Activated T-helper 17 cell treated with anti-CD3 and anti-CD28 coated beads, Interleukin-2, amount 50 U/mL, for 72 hours (primary cell): ENCODE data around the gene CHN2. TPM values are rescaled to one million over a fixed set of nuclear protein-coding genes. Genes with fewer than 3 reads are reported as not detected.

Experiments
- ATAC-seq: fragments of 150-1000 bp; cut with Tn5 transposase; replicated peaks from 2 replicates; pipeline ENCODE4 v1.10.0; 2021; ENCODE audit warnings: mild to moderate bottlenecking, moderate library complexity
- H3K27ac Mint-ChIP-seq: one replicate; pipeline ENCODE4 v1.8.0; 2022; ENCODE audit warnings: mixed read lengths
- H3K27me3 Mint-ChIP-seq: one replicate; pipeline ENCODE4 v1.8.0; 2022; ENCODE audit warnings: mixed read lengths
- H3K36me3 Mint-ChIP-seq: one replicate; pipeline ENCODE4 v1.8.0; 2022; ENCODE audit warnings: low read depth, mild to moderate bottlenecking, mixed read lengths
- H3K4me1 Mint-ChIP-seq: one replicate; pipeline ENCODE4 v1.8.0; 2022; ENCODE audit warnings: mixed read lengths
- H3K4me3 Mint-ChIP-seq: one replicate; pipeline ENCODE4 v1.8.0; 2022; ENCODE audit warnings: mild to moderate bottlenecking, mixed read lengths
- H3K9me3 Mint-ChIP-seq: one replicate; pipeline ENCODE4 v1.8.0; 2022; ENCODE audit warnings: mixed read lengths
- total RNA-seq, 2 donors: library from RNA; stranded (reverse); gene quantifications; one replicate each; pipeline ENCODE4 v1.2.3, GENCODE V29; 2022

CHN2 gene
- total RNA-seq, 2 donors from 2014 or later = 0.85 TPM; not detected in 1

DNA sequence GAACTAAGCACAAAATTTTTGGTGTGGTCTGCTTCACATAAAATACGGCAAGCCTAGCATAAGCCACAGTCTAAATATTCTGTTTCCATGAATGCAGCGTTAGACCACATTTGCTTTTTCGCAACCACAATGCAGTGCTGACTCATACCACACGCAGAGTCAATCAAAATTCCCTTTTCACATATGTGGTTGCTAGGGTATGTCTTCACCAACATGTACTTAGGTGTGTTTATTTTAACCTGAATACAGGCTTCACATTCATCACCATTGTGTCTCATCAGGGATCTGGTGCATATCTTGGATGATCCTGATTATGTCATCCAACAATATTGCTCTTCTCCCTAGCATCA is 90.8 kb downstream of the CHN2 start:
- Mint-ChIP-seq H3K27me3 (peaks cover 14% of the 10 kb centered on the region), H3K9me3 (no peaks in the 10 kb centered on the region), H3K4me3 (no peak overlapping the region), H3K36me3 (no peaks in the 10 kb centered on the region), H3K27ac (no peak overlapping the region), H3K4me1 (no peaks in the 10 kb centered on the region)
- ATAC-seq = peak; percentile 76

DNA sequence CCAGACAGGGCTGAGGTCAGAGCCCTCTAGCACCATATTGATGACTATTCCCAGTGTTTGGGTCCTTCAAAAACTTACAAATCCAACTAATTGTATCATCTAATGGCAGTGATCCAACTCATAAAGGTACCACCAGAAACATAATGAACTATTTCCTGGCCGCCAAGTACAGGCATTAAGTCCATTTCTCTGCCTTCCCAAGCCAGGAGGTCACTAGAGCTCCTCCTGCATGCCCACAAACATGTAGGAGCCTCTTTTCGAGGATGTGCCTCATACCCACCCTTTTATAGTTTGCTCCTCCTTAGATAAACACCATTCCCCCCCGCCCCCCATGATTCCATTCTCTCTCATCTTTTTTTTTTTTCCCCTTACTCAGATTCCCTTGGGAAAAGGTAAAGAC is 91.3 kb downstream of the CHN2 start:
- no peak overlapping the region for H3K4me3 Mint-ChIP-seq
- H3K27ac Mint-ChIP-seq = no peak overlapping the region
- peaks cover 14% of the 10 kb centered on the region for H3K27me3 Mint-ChIP-seq
- H3K9me3 Mint-ChIP-seq = no peaks in the 10 kb centered on the region
- ATAC-seq = no peak
- H3K36me3 Mint-ChIP-seq = no peaks in the 10 kb centered on the region
- no peaks in the 10 kb centered on the region for H3K4me1 Mint-ChIP-seq

DNA sequence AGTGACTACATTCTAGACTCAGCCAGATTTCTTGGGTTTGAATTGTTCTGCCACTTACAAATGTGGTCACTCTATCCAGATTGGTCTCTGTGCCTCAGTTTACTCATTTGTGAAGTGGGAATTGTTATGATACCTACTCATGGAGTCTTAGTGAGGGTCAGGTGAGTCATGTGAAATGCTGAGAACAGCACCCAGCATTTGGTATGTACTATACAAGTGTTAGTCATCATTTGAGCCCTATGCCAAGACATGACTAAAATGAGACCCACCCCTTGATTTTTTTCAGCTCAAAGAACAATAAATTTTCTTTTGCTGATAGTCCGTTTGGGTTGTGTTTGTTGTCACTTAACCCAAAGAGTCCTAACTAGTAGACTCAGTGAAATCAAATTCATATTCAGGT is 92.8 kb downstream of the CHN2 start:
- H3K9me3 Mint-ChIP-seq = no peaks in the 10 kb centered on the region
- peaks cover 7% of the 10 kb centered on the region for H3K27me3 Mint-ChIP-seq
- no peaks in the 10 kb centered on the region for H3K4me1 Mint-ChIP-seq
- H3K4me3 Mint-ChIP-seq = no peak overlapping the region
- H3K36me3 Mint-ChIP-seq = no peaks in the 10 kb centered on the region
- H3K27ac Mint-ChIP-seq = no peak overlapping the region
- peak; percentile 51 for ATAC-seq

DNA sequence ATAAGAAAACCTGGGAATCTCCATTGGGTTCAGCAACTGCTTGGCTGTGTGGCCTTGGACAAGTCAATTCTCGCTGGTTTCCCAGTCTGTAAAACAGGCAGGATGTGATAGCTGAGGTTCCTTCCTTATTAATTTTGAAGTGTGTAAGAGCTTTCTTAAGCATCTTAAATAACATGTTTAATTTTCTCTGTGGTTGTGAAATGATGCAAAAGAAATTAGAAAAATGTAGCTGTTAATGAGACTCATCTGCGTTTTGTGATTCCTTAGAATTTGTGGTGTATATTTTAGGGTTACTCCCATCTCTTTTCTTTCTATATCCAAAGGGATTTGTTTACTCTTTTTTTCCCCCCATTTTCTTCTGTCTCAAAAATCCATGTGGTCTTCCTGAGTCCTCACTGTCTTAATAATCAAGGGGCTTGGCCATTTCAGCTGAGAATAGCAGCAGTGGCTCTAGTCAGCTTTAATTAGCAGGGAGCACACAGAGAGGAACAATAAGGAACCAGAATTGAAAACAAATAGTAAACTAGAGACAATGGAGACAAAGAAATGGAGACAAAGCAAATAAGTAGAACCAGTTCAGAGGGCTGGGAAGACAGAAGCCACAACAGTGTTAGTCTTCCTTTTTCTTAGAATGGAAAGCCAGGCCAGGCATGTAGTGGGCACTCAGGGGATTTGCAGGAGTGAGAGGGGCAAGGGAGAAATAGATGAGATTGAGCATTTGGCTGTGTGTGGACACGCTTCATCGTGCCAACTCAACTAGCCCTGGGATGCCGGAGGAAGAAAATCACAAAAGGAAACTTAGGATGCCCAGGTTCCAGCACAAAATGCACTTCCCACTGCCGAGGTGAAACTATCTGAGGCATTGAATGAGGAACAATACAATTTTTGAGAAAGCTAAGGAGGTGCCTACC is 93.9 kb downstream of the CHN2 start:
- Mint-ChIP-seq H3K27me3 (peaks cover 3% of the 10 kb centered on the region), H3K9me3 (no peaks in the 10 kb centered on the region), H3K4me3 (no peak overlapping the region), H3K36me3 (no peaks in the 10 kb centered on the region), H3K4me1 (no peaks in the 10 kb centered on the region), H3K27ac (no peak overlapping the region)
- ATAC-seq = no peak

DNA sequence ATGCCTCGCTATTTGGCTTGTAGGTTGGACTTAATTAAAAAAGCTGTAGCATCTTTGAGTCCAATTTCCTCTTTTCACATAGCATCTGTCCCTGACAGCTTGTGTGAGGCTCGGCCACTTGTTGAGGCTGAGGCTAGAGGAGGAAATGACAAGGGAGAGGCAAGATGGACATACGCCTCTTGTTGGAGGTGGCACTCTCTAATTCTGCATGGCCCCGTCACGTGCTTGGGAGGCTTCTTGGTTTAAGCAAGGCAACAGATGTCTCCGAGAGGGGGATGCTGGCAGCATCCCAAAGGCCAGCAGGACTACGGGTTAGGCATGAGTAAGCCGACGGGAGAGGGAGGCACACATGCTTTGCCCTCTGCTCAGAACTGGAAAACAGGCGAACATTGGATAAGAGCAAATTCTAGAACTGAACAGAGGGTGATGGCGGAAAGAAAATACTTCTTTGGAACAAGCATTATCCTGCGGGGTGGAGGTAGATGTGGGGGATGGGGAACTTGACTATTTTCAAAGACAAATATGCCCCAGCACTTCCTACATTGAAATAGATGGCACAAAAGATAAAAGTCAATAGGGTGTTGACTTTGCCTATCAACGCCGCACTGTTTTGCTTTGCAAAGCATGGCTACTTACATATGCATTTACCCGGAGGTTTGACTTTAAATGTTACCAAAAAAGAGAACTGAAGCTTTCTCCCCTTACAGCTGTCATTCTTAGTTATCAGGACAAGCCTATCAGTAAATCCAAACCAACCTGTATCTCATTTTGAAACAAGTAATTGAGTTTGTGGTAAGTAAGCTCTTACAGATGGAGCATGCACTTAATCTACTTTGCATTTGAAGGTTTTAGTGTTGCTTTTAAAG is 94.8 kb downstream of the CHN2 start:
- Mint-ChIP-seq H3K36me3 (no peaks in the 10 kb centered on the region), H3K4me1 (no peaks in the 10 kb centered on the region), H3K9me3 (no peaks in the 10 kb centered on the region), H3K27ac (no peak overlapping the region), H3K4me3 (no peak overlapping the region), H3K27me3 (peaks cover 3% of the 10 kb centered on the region)
- peak; percentile 9 for ATAC-seq

DNA sequence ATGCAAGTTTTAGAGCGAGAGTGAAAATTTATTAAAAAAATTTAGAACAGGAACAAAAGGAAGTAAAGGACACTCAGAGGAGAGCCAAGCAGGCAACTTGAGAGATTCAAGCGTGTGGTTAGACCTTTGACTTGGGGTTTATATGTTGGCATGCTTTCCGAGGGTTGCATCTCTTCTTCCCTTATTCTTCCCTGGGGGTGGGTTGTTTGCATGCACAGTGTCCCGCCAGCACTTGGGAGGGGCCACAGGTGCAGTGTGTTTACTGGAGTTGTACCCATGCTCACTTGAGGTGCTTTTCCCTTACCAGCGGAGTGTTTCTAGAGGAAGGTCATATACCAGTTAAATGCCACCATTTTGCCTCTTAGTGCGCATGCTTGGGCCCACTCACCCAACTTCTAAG is 96.3 kb downstream of the CHN2 start:
- Mint-ChIP-seq H3K27ac (no peak overlapping the region), H3K4me3 (no peak overlapping the region), H3K36me3 (no peaks in the 10 kb centered on the region), H3K4me1 (no peaks in the 10 kb centered on the region), H3K9me3 (no peaks in the 10 kb centered on the region), H3K27me3 (no peaks in the 10 kb centered on the region)
- ATAC-seq = no peak

DNA sequence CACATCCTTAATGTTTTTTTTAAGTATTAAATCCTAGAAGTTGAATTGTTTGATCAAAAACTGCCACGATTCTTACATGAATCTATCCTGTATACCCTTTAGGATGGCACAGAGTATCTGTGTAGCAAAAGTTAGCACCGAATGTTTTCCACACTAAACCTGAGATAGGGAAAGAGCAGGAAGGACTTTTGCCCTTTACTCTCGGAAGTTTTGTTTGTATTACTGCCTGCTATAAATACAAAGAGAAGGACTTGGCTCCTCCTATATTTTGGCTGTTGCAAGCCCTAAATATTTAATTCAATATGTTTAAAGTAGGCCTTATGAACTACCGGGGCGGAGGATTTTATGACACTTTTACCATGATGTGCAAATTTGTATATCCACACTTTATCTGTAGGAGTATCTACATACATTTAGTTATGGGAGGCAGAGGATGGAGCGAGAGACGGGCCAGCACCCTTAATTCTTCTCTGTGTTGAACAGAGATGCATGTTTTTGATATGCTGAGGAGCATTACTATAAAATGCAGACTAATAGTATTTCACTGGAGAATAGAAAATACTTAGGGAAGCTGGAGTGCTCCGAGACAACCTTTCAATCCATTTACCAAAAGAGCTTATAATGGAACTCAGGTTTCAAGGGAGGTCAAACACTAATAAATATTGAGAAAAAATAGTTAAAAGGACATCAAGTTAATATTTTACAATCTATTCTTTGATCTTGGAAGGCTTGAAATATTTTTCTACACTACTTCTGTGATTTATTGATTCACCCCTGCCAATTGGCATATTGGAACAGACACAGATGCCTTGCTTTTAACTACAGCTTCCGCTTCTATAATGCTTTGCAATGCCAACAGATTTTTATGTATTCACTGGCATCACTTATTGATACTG is 97.4 kb downstream of the CHN2 start:
- no peak overlapping the region for H3K27ac Mint-ChIP-seq
- no peaks in the 10 kb centered on the region for H3K4me1 Mint-ChIP-seq
- no peaks in the 10 kb centered on the region for H3K9me3 Mint-ChIP-seq
- no peak overlapping the region for H3K4me3 Mint-ChIP-seq
- H3K36me3 Mint-ChIP-seq = no peaks in the 10 kb centered on the region
- no peaks in the 10 kb centered on the region for H3K27me3 Mint-ChIP-seq
- ATAC-seq = no peak

DNA sequence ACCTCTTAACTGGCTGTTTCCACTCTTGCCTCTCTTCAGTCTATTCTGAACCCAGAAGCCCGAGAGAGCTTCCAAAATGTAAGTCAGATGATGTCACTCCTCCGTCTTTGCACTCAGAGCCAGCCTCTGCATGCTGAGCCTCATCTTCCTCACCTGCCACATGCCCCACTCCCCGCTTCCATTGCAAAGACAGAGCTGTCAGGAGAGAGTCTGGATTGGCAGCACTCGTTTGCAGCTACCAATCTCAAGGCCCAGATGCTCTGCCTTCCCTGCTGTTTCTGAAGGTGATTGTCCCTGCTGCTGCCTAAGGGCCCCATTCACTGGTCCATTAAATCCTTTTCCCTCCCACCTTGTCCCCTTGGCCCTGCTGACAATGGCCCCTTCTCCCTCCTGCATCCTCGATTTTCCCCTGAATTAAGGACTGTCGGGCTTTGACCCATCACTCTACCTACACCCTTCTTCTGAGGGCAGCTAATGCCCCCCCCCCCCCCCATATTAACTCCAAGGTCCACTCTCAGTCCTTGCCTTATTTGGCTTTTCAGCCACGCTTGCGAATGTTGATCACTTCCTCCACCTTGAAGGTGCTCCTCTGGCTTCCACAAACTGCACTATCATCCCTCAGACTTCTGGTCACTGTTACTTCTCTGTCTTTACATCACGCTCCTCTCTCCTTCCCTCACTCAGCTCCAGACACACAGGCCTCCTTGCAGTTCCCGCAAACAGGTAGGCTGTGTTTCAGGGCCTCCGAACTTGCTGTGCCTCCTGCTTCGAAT is 98.5 kb downstream of the CHN2 start:
- Mint-ChIP-seq H3K36me3 (no peaks in the 10 kb centered on the region), H3K4me3 (no peak overlapping the region), H3K27me3 (no peaks in the 10 kb centered on the region), H3K4me1 (no peaks in the 10 kb centered on the region), H3K27ac (no peak overlapping the region), H3K9me3 (no peaks in the 10 kb centered on the region)
- ATAC-seq = no peak

DNA sequence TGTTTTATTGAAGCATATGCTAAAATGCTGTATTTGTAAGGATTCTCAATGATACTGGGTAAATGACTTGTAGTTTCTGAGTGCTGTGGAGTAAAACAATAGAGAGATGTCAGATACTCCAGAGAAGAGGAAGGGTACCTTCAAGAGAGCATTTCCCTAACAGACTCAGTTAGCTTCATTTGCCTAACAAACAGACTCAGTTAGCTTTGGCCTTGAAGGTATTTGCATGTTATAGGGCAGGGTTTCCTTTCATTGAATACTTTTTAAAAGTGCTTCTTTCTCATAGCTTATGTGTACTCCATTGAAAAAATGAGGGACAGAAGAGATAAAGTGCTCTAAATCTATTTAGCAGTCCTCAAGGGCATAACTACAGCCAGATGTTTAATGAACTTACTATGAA is 101.8 kb downstream of the CHN2 start:
- H3K4me3 Mint-ChIP-seq = no peak overlapping the region
- no peak for ATAC-seq
- H3K9me3 Mint-ChIP-seq = no peaks in the 10 kb centered on the region
- H3K4me1 Mint-ChIP-seq = no peaks in the 10 kb centered on the region
- peaks cover 3% of the 10 kb centered on the region for H3K27me3 Mint-ChIP-seq
- H3K27ac Mint-ChIP-seq = no peak overlapping the region
- H3K36me3 Mint-ChIP-seq = no peaks in the 10 kb centered on the region

DNA sequence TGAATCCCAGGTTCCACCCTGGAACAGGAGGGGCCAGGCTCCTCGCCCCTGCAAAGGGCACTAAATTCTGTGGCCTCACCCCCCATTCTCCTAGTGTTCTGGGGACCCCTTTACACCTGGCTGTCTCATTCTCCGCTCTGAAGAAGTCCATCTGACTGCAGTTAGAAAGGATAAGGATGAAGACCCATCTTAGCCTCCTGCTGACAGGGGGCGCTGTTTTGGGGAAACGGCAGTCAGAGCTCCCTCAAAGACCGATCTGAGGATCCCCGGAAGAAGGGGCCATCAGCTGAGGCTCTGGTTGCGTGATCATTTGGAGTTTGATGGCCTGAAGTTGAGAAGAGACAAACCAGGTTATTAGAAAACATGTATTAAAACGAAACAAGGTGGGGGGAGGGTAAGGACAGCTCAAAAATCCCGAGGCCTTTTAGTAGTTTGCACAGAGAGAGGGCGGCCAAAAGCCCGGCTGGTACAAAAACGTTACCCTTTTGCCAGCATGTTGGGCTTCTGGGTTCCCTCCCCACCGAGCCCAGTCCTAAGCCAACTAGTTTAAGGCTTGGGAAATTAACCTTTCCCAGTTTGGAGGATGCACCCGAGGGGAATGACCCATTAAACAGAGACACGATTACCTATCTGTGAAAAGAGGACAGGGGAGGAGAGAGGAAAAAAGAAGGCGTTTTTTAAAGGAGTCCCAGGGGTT is 102.8 kb downstream of the CHN2 start:
- H3K4me3 Mint-ChIP-seq = no peak overlapping the region
- peaks cover 3% of the 10 kb centered on the region for H3K27me3 Mint-ChIP-seq
- no peak overlapping the region for H3K27ac Mint-ChIP-seq
- no peaks in the 10 kb centered on the region for H3K4me1 Mint-ChIP-seq
- no peaks in the 10 kb centered on the region for H3K9me3 Mint-ChIP-seq
- ATAC-seq = no peak
- no peaks in the 10 kb centered on the region for H3K36me3 Mint-ChIP-seq

DNA sequence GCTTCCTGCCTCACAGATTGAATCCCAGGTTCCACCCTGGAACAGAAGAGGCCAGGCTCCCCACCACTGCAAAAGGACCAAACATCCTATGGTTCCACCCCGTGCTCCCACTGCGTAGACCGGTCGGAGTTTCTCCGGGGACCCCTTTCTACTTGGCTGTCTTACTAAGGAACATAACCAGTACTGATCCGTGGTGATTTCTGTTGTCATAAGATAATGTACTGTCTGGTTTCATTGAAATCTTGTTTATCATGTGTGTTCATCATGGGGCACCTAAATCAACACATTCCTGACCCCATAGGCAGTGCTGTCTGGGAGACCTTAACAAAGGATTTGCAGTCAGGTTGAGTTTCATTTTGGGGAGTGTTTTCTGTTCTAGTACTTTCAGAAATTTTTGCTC is 104.5 kb downstream of the CHN2 start:
- H3K27ac Mint-ChIP-seq = no peak overlapping the region
- no peak for ATAC-seq
- H3K9me3 Mint-ChIP-seq = no peaks in the 10 kb centered on the region

DNA sequence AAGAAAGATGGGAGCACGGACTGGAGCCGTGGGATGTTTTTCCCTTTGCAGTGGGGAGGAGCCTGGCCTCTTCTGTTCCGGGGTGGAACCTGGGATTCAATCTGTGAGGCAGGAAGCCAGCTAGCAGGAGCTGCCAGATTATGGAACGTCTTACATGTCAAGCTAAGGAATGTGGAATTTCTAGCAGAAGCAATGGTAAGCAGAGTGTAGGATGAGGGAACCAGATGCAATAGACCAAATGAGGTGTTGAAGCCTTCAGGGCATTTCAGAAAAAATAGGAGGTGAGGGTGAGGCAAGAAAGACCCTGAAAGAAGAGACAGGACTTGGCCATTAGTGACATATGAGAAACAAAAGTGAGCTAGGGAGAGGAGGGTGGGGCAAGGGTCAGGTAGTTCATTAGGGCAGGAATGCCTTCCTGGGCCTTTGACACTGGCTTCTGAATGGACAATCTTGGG is 105.5 kb downstream of the CHN2 start:
- Mint-ChIP-seq H3K9me3 (no peaks in the 10 kb centered on the region), H3K27ac (no peak overlapping the region), H3K4me3 (no peak overlapping the region), H3K4me1 (no peaks in the 10 kb centered on the region), H3K36me3 (no peaks in the 10 kb centered on the region), H3K27me3 (peaks cover 3% of the 10 kb centered on the region)
- no peak for ATAC-seq

More for the DNA sequence above, 104.5 kb downstream of the CHN2 start:
- no peaks in the 10 kb centered on the region for H3K36me3 Mint-ChIP-seq
- no peak overlapping the region for H3K4me3 Mint-ChIP-seq
- H3K4me1 Mint-ChIP-seq = no peaks in the 10 kb centered on the region
- H3K27me3 Mint-ChIP-seq = peaks cover 3% of the 10 kb centered on the region

DNA sequence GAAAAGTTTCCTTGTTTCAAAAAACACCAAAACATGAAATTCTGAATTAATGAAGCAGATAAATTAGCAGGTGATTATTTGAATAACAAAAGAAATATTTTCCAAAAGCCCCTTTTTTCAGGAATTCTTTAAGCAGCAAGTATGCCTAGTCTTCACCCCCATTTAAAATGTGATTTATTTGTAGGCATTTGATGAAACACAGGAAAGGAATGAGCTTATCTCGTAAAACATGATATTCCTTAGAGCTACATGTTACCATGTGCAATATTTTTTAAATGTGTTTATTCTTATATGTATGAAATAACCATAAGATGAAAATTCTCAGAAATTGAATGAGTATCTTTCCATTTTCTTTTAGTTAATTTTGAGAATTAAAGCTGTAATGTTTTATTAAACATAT is 106.1 kb downstream of the CHN2 start:
- Mint-ChIP-seq H3K4me1 (no peaks in the 10 kb centered on the region), H3K27me3 (peaks cover 3% of the 10 kb centered on the region), H3K36me3 (no peaks in the 10 kb centered on the region), H3K9me3 (no peaks in the 10 kb centered on the region), H3K4me3 (no peak overlapping the region), H3K27ac (no peak overlapping the region)
- ATAC-seq = no peak
